Measurements from ENCODE around the gene FBLN1. TPM values are rescaled to one million over a fixed set of nuclear protein-coding genes. Genes with fewer than 3 reads are reported as not detected.

FBLN1 gene
- total RNA-seq, 1 experiment from 2014 or later, result 158 TPM

DNA sequence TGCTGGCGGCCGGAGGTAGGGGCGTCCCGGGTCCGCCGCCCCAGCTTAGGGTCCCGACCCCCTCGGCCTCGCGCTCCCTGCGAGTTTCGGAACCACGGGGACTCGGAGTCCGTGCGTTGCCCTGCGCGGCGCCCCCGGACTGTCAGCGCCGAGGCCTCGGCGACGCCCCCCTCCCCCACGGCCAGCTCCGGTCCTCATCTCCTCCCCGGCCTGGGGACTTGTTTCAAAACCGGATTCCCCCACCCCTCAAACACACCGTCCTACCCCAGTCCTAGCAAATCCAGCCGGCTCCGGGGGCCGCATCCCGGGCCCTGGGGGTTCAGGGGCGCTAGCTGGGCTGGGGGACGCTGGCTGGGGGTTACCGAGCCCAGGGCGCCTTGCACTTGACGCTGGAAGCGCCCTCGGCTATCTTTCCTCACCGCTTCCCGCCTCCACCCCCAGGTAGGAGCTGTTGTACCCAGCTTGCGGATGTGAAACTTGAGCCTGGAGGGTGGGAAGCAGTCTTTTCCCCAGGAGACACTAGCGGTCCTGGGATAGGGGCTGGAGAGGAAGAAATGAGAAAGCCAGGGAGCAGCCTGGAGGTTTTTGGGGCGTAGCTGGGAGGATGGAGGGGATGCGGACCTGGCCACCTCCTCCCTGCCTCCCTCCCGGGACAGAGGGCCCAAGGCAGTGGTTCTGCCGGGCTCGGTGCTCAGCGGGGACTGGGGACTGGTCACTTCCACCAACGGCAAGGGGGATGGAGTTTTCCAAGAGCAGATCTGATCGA lies 550 bp downstream of the FBLN1 start:
- no peak overlapping the region for H3K27ac ChIP-seq
- no peaks in the 10 kb centered on the region for H3K9me2 ChIP-seq (ENCODE audit: insufficient read depth)
- POLR2A ChIA-PET (ENCODE audit: unreplicated experiment), result interaction anchor here (0.8 kb wide), 1 partner anchor 13 kb away, joined by 7 read pairs; no protein-coding TSS in a partner anchor
- no peaks in the 10 kb centered on the region for H3K27me3 ChIP-seq (ENCODE audit: insufficient read depth, low read depth)
- H3K9me3 ChIP-seq (ENCODE audit: insufficient read depth, low read depth), result no peaks in the 10 kb centered on the region
- peaks cover 27% of the 10 kb centered on the region; the same call in 1 of the 2 replicates for H3F3A ChIP-seq (ENCODE audit: insufficient read depth, low read depth)
- intact Hi-C loops (cut with micrococcal nuclease; ENCODE audit: unreplicated experiment), result loop anchor here (2.0 kb wide), 1 partner anchor 46 kb away; no protein-coding TSS in a partner anchor
- no peaks in the 10 kb centered on the region for H4K20me1 ChIP-seq (ENCODE audit: insufficient read depth)
- peak overlapping the region; percentile 82 for H2AFZ ChIP-seq
- H3K36me3 ChIP-seq (ENCODE audit: low read depth), result peaks cover 12% of the 10 kb centered on the region; the same call in 1 of the 2 replicates
- peaks cover 64% of the 10 kb centered on the region for H3K79me2 ChIP-seq (ENCODE audit: low read depth)
- no peak for TF ChIP-seq EZH2 (IDR thresholded peaks at IDR 0.05; ENCODE audit: low read depth)
- TF ChIP-seq, protein P1, sequence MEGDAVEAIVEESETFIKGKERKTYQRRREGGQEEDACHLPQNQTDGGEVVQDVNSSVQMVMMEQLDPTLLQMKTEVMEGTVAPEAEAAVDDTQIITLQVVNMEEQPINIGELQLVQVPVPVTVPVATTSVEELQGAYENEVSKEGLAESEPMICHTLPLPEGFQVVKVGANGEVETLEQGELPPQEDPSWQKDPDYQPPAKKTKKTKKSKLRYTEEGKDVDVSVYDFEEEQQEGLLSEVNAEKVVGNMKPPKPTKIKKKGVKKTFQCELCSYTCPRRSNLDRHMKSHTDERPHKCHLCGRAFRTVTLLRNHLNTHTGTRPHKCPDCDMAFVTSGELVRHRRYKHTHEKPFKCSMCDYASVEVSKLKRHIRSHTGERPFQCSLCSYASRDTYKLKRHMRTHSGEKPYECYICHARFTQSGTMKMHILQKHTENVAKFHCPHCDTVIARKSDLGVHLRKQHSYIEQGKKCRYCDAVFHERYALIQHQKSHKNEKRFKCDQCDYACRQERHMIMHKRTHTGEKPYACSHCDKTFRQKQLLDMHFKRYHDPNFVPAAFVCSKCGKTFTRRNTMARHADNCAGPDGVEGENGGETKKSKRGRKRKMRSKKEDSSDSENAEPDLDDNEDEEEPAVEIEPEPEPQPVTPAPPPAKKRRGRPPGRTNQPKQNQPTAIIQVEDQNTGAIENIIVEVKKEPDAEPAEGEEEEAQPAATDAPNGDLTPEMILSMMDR (conservative IDR thresholded peaks at IDR 0.05), result no peak
- peak overlapping the region; percentile 88 for H3K4me2 ChIP-seq
- peak overlapping the region; percentile 64 for H3K4me3 ChIP-seq
- H3K4me1 ChIP-seq (replicated peaks; ENCODE audit: insufficient read depth), result peaks cover 57% of the 10 kb centered on the region
- BruUV-seq (replicated peaks), result TSS peak; percentile 65
- no peak for DNase-seq
- CTCF ChIA-PET, result interaction anchor here (1.6 kb wide), 1 partner anchor 13 kb away, joined by 5 read pairs; no protein-coding TSS in a partner anchor

DNA sequence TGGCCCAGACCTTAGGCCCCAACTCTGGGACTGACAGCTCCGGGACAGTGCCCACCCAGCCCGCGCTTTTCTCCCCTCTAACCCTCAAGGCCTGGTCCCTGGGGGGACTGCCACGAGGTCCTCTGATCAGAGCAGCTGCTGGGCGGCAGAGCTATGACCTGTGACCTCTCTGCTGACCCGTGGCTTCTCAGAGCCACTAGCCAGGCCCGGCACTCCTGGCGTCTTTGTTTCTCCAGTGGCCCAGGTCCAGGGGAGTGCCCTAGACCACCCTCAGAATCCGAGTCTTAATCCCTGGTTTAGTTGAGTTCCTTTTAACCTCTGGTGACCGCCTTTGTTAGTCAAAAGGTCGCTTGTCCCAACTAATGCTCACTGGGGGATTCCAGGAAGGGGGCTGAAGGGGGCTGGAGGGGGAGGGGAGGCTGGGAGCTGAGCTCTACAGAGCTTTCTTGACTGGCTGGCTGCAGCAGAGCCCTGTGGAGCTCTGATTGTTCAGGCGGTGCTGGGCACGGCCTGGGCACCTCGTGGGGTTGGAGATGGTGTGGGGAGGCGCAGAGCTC lies 1.2 kb downstream of the FBLN1 start:
- POLR2A ChIA-PET (ENCODE audit: unreplicated experiment), result interaction anchor here (0.8 kb wide), 1 partner anchor 14 kb away, joined by 7 read pairs; no protein-coding TSS in a partner anchor

More for the DNA sequence above, 1.2 kb downstream of the FBLN1 start:
- peaks cover 71% of the 10 kb centered on the region for H3K79me2 ChIP-seq (ENCODE audit: low read depth)
- CTCF ChIA-PET, result interaction anchor here (0.7 to 1.6 kb wide), 2 partner anchors 13 to 21 kb away, joined by 5 to 14 read pairs; no protein-coding TSS in a partner anchor
- H4K20me1 ChIP-seq (ENCODE audit: insufficient read depth), result no peaks in the 10 kb centered on the region
- H3K4me1 ChIP-seq (replicated peaks; ENCODE audit: insufficient read depth), result peaks cover 57% of the 10 kb centered on the region
- H3K36me3 ChIP-seq (ENCODE audit: low read depth), result peaks cover 12% of the 10 kb centered on the region; the same call in 1 of the 2 replicates
- H3K4me2 ChIP-seq, result peak overlapping the region; percentile 88
- H2AFZ ChIP-seq, result 0 out of 2 replicates have a peak overlapping the region, but pooled peaks have one; percentile 82
- H3K27me3 ChIP-seq (ENCODE audit: insufficient read depth, low read depth), result no peaks in the 10 kb centered on the region
- no peaks in the 10 kb centered on the region for H3K9me2 ChIP-seq (ENCODE audit: insufficient read depth)
- BruUV-seq (replicated peaks), result no TSS peak
- no peak overlapping the region for H3K27ac ChIP-seq
- no peak for DNase-seq
- peak overlapping the region; percentile 64 for H3K4me3 ChIP-seq
- H3F3A ChIP-seq (ENCODE audit: insufficient read depth, low read depth), result peaks cover 32% of the 10 kb centered on the region; the same call in 1 of the 2 replicates
- TF ChIP-seq, protein P1 (conservative IDR thresholded peaks at IDR 0.05), result no peak
- TF ChIP-seq EZH2 (IDR thresholded peaks at IDR 0.05; ENCODE audit: low read depth), result no peak
- no peaks in the 10 kb centered on the region for H3K9me3 ChIP-seq (ENCODE audit: insufficient read depth, low read depth)
- intact Hi-C loops (cut with micrococcal nuclease; ENCODE audit: unreplicated experiment), result loop anchor here (1.0 to 2.0 kb wide), 2 partner anchors 13 to 45 kb away; no protein-coding TSS in a partner anchor

Data from PC-9 (cell line).